GM18867 (cell line): ENCODE data around the gene SEL1L3.

ENCODE experiments used
- ATAC-seq: cut with Tn5 transposase; IDR thresholded peaks from one replicate; pipeline ENCODE4 v1.9.1; 2021; ENCODE audit warnings: mild to moderate bottlenecking, moderate library complexity; ENCODE audit not compliant: unreplicated experiment

Gene SEL1L3

GRCh38 chr4:25757452-25757851, 105.3 kb downstream of the SEL1L3 start:
- ATAC-seq, result no peak

GRCh38 chr4:25756503-25756902, 106.3 kb downstream of the SEL1L3 start:
- no peak for ATAC-seq

- peak; percentile 93 for ATAC-seq
Observed at GRCh38 chr4:25755911-25756310, 106.9 kb downstream of the SEL1L3 start.

GRCh38 chr4:25753239-25753638, 109.5 kb downstream of the SEL1L3 start:
- ATAC-seq, result no peak

GRCh38 chr4:25750874-25751273, 111.9 kb downstream of the SEL1L3 start:
- no peak for ATAC-seq

- no peak for ATAC-seq
Observed at GRCh38 chr4:25749150-25749794, 113.5 kb downstream of the SEL1L3 start.

GRCh38 chr4:25743971-25744370, 118.8 kb downstream of the SEL1L3 start:
- ATAC-seq, result no peak

GRCh38 chr4:25729564-25729963, 133.2 kb downstream of the SEL1L3 start:
- ATAC-seq, result no peak

- no peak for ATAC-seq
Observed at GRCh38 chr4:25728886-25729285, 133.9 kb downstream of the SEL1L3 start.

GRCh38 chr4:25727711-25728493, 134.9 kb downstream of the SEL1L3 start:
- peak; percentile 68 for ATAC-seq

- ATAC-seq, result no peak
Observed at GRCh38 chr4:25725870-25726269, 136.9 kb downstream of the SEL1L3 start.

- ATAC-seq, result no peak
Observed at GRCh38 chr4:25723409-25723808, 139.4 kb downstream of the SEL1L3 start.

GRCh38 chr4:25722964-25723363, 139.8 kb downstream of the SEL1L3 start:
- ATAC-seq, result no peak

GRCh38 chr4:25713812-25714211, 149.0 kb downstream of the SEL1L3 start:
- ATAC-seq, result no peak

- ATAC-seq, result no peak
Observed at GRCh38 chr4:25712611-25713010, 150.2 kb downstream of the SEL1L3 start.

- no peak for ATAC-seq
Observed at GRCh38 chr4:25710637-25711036, 152.2 kb downstream of the SEL1L3 start.

GRCh38 chr4:25704516-25704915, 158.3 kb downstream of the SEL1L3 start:
- ATAC-seq, result no peak

- ATAC-seq, result no peak
Observed at GRCh38 chr4:25703731-25704388, 158.9 kb downstream of the SEL1L3 start.

GRCh38 chr4:25702848-25703247, 159.9 kb downstream of the SEL1L3 start:
- ATAC-seq, result no peak

- ATAC-seq, result no peak
Observed at GRCh38 chr4:25700661-25701060, 162.1 kb downstream of the SEL1L3 start.

GRCh38 chr4:25697516-25697915, 165.3 kb downstream of the SEL1L3 start:
- ATAC-seq, result no peak
